GM06990 (cell line): Measurements from ENCODE around the gene BRF1.
A peak's percentile ranks its signal among the peaks of the same experiment; 100 is the strongest.

ENCODE experiments used
- DNase-seq: peaks from one replicate; pipeline ENCODE4 v3.0.0-alpha.2; 2011; ENCODE audit not compliant: insufficient read length; ENCODE audit errors: extremely low read depth
- H3K27me3 ChIP-seq: replicated peaks from 2 replicates; pipeline ENCODE4 v1.6.0; 2011; ENCODE audit warnings: low read length; ENCODE audit not compliant: control insufficient read depth, insufficient read depth
- H3K36me3 ChIP-seq: 2 replicates; pipeline ENCODE4 v1.5.1; 2011; ENCODE audit warnings: low read length; ENCODE audit not compliant: control insufficient read depth, insufficient read depth
- H3K4me3 ChIP-seq: replicated peaks from 2 replicates; pipeline ENCODE4 v1.5.1; 2011; ENCODE audit warnings: low read depth, mild to moderate bottlenecking, control low read depth, low read length
- TF ChIP-seq, protein P1 (sequence below): IDR thresholded peaks from 2 replicates; pipeline ENCODE4 v1.5.1; 2011; ENCODE audit warnings: low read length, control low read depth, mild to moderate bottlenecking, inconsistent platforms; ENCODE audit not compliant: insufficient read depth, poor library complexity, severe bottlenecking

BRF1 gene

DNA sequence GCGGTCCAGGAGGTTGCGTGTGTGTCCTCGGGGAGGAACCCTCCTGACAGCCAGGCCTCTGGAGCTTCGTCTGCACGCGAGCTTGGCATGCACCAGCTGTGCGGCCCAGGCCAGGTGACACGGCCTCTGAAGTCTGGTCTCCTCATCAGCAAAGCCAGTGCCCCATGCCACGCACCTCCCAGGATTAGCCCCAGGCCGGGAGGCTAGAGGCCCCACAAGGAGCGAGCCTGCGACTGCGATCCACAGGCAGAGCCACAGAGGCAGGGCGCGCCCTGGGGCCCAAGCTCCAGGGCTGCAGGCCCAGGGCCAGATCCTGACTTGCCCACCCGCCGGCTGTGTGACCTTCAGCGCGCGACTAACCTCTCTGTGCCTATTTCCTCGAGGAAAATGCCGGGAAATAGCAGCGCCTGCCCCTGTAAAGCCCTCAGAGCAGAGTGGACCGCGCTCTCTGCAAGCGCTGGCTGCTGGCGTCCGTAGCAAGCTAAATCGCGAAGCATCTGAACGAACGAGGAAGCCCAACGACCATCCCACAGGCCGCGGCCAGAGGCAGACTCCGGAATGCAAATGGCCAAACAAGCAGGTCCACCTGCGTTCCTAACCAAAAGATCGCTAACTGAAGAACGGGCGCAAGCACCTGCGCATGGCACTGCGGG is 53.0 kb downstream of the BRF1 start:
- DNase-seq: no peak
- Histone ChIP-seq H3K36me3 (peaks cover 14% of the 10 kb centered on the region), H3K27me3 (no peaks in the 10 kb centered on the region), H3K4me3 (peak overlapping the region; percentile 62)
- TF ChIP-seq, protein P1, sequence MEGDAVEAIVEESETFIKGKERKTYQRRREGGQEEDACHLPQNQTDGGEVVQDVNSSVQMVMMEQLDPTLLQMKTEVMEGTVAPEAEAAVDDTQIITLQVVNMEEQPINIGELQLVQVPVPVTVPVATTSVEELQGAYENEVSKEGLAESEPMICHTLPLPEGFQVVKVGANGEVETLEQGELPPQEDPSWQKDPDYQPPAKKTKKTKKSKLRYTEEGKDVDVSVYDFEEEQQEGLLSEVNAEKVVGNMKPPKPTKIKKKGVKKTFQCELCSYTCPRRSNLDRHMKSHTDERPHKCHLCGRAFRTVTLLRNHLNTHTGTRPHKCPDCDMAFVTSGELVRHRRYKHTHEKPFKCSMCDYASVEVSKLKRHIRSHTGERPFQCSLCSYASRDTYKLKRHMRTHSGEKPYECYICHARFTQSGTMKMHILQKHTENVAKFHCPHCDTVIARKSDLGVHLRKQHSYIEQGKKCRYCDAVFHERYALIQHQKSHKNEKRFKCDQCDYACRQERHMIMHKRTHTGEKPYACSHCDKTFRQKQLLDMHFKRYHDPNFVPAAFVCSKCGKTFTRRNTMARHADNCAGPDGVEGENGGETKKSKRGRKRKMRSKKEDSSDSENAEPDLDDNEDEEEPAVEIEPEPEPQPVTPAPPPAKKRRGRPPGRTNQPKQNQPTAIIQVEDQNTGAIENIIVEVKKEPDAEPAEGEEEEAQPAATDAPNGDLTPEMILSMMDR: no peak

DNA sequence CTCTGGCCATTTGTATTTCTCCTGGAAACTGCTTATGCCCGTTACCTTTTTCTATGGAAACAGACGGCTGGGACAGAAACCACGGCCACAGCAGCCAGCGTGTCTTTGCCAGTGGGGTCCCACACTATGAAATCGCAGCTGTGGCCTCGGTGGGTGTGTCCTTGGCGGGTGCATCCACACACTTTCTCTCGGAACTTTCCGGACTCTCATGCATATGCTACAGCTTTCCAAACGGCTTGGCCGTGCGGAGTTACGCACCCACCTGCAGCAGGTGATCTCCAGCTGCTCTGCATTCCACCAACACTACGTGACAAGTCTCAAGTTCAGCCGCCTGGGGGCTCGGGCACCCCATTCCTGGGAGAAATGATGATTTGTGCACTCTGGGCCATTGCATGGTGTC is 53.8 kb downstream of the BRF1 start:
- TF ChIP-seq, protein P1: no peak
- DNase-seq: no peak

DNA sequence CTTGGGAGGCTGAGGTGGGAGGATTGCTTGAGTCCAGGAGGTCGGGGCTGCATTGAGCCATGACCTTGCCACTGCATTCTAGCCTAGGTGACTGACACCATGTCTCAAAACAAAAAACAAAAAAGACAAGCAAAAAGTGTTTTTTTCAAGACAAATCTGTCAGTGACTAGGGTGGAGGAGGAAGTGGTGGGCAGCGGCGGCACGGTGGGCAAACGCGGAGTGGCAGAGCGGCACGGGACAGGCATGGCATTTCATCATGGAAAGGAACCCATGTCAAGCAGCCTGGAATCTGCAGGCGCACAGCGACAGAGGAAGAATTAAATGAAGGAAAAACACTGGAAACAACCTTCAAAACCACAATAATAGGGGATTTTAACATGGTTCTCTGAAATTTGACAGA is 56.5 kb downstream of the BRF1 start:
- Histone ChIP-seq H3K4me3 (no peak overlapping the region), H3K27me3 (no peaks in the 10 kb centered on the region), H3K36me3 (peaks cover 6% of the 10 kb centered on the region)
- no peak for DNase-seq
- TF ChIP-seq, protein P1: no peak

More for the DNA sequence above, 53.8 kb downstream of the BRF1 start:
- Histone ChIP-seq H3K27me3 (no peaks in the 10 kb centered on the region), H3K36me3 (peaks cover 14% of the 10 kb centered on the region), H3K4me3 (no peak overlapping the region)

DNA sequence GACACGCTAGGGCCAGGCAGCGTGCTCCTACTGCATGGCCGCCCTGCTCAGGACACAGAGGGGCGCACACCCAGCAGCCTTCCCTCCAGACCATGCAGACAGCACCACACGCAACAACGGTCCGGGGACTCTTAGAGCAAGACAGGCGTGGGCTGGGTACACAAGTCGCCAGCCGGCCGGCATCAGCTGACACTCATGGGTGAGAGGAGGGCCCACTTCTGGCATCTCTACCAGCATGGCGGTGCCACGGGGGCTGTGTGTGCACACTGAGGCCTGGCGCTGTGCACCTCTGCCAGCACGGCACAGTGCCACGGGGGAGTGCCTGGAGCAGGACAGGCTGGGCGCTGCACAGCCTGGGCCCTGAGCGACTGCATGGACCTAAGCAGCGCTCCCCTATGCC is 59.2 kb downstream of the BRF1 start:
- TF ChIP-seq, protein P1: no peak
- Histone ChIP-seq H3K27me3 (no peaks in the 10 kb centered on the region), H3K36me3 (peaks cover 6% of the 10 kb centered on the region), H3K4me3 (no peak overlapping the region)
- DNase-seq: no peak

DNA sequence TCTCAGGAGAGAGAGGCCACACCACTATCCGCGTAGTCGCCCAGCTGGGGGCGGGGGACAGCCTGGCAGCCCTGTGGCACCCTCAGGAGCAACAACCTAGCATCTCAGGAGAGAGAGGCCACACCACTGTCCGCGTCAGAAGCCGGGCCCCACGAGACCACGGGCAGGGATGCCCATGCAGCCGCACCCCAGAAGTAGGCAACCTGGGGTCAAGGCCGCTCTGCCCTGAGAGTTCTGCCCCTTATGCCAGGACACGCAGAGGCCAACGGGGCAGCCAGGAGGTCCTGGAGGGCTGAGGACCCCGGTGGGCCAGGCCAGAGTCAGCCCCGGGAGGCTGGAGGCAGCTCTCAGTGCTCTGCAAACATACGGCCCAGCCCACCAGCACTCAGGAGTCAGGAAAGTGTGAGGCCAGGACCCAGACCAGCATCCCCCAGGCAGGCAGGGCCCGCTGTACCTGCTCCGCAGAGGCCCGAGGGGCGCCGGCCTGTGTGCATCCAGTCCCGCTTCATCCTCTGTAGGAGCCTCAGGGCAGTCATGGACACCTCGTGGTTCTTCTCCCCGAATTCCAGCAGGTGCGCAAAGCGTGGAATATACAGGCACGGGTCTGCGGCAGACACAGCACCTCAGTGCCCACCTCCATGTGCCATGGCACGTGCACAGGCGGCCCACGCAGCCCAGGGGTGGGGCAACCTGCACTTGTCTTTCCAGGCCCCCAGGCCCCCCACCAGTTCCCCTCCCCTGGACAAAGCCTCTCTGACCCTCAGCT is 59.8 kb downstream of the BRF1 start:
- TF ChIP-seq, protein P1: no peak
- no peak overlapping the region for H3K4me3 ChIP-seq
- no peaks in the 10 kb centered on the region for H3K27me3 ChIP-seq
- DNase-seq: no peak
- peaks cover 6% of the 10 kb centered on the region for H3K36me3 ChIP-seq
